Cardiac muscle cell (in vitro differentiated cells and primary cell): ENCODE measurements around the gene COL23A1. TPM values are rescaled to one million over a fixed set of nuclear protein-coding genes. Genes with fewer than 3 reads are reported as not detected.

Experiments
- DNase-seq, 2 donors: peaks; one replicate each; pipeline versions ENCODE4 v3.0.0 to v3.0.0-alpha.2; 2010 to 2017; ENCODE audit warnings: low read depth in 1 of 2, low spot score in 1 of 2
- H3K27ac ChIP-seq: fragments of 200-600 bp; sonication (generic); 2 replicates; pipeline ENCODE4 v1.5.1; 2016
- H3K27me3 ChIP-seq: fragments of 200-600 bp; sonication (generic); 2 replicates; pipeline ENCODE4 v1.6.0; 2016; ENCODE audit warnings: control low read depth
- H3K36me3 ChIP-seq: fragments of 200-600 bp; sonication (generic); 2 replicates; pipeline ENCODE4 v1.5.1; 2016; ENCODE audit warnings: control low read depth
- H3K4me1 ChIP-seq: fragments of 200-600 bp; sonication (generic); 2 replicates; pipeline ENCODE4 v1.8.1; 2017; ENCODE audit warnings: low read depth, mild to moderate bottlenecking, mixed run types
- H3K4me3 ChIP-seq: fragments of 200-600 bp; sonication (generic); 2 replicates; pipeline ENCODE4 v1.5.1; 2016; ENCODE audit warnings: mild to moderate bottlenecking
- H3K9me3 ChIP-seq: fragments of 200-600 bp; sonication (generic); 2 replicates; pipeline ENCODE4 v1.5.1; 2017; ENCODE audit warnings: low read depth, mild to moderate bottlenecking, control low read depth
- polyA plus RNA-seq: library from polyadenylated mRNA; unstranded; fragments of >200 nt; fragmentation: Nextera tagmentation; extraction: Ambion mirVana; gene quantifications from 2 replicates; pipeline ENCODE4 v1.2.1, GENCODE V29; 2016
- total RNA-seq: library from RNA; depleted of rRNA; stranded (reverse); fragments of >200 nt; gene quantifications from 2 replicates; pipeline ENCODE4 v1.2.3, GENCODE V29; 2016
- TF ChIP-seq, protein P1 (sequence below): IDR thresholded peaks from 2 replicates; pipeline ENCODE4 v1.5.1; 2012; ENCODE audit warnings: low read depth, mild to moderate bottlenecking, low read length

COL23A1 gene
- total and polyA plus RNA-seq, 2 experiments from 2014 or later, result 28.9 to 43.0 TPM

DNA sequence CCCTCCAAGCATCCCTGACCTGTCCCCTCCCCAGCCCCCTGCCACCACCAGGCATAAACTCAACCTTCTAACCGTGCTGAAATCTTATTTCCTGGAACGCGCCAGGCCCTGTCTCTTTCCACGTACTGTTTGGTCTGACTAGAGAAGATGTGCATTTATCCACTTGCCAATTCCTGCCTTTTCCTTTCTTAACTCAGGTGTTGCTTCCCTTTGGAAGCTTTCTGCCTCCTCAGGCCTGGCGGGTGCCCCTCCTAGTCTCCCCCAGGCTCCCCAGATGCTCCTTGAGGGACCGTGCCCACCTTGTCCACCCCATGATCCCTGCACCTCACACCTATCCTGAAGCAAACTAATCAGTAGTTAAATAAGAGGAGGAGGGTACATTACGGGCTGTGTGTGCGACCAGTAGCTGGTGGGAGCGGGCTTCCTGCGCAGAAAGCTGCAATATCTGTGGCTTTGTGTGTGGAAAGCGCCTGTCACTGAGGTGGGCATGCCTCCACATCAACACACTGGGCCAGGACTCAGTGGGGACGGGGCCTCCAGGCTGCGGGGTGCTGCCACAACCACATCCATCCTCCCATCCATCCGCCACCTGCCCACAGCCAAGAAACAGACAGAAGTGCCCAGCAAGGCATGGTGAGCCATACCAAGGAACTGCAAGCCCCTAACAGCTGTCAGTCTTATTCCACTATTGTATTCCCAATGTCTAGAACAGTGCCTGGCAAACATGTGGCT is 73.5 kb downstream of the COL23A1 start:
- no peak for DNase-seq
- Histone ChIP-seq H3K4me1 (no peaks in the 10 kb centered on the region), H3K9me3 (no peaks in the 10 kb centered on the region), H3K4me3 (no peak overlapping the region), H3K36me3 (no peaks in the 10 kb centered on the region), H3K27me3 (no peaks in the 10 kb centered on the region), H3K27ac (no peak overlapping the region)
- TF ChIP-seq, protein P1, sequence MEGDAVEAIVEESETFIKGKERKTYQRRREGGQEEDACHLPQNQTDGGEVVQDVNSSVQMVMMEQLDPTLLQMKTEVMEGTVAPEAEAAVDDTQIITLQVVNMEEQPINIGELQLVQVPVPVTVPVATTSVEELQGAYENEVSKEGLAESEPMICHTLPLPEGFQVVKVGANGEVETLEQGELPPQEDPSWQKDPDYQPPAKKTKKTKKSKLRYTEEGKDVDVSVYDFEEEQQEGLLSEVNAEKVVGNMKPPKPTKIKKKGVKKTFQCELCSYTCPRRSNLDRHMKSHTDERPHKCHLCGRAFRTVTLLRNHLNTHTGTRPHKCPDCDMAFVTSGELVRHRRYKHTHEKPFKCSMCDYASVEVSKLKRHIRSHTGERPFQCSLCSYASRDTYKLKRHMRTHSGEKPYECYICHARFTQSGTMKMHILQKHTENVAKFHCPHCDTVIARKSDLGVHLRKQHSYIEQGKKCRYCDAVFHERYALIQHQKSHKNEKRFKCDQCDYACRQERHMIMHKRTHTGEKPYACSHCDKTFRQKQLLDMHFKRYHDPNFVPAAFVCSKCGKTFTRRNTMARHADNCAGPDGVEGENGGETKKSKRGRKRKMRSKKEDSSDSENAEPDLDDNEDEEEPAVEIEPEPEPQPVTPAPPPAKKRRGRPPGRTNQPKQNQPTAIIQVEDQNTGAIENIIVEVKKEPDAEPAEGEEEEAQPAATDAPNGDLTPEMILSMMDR, result no peak

DNA sequence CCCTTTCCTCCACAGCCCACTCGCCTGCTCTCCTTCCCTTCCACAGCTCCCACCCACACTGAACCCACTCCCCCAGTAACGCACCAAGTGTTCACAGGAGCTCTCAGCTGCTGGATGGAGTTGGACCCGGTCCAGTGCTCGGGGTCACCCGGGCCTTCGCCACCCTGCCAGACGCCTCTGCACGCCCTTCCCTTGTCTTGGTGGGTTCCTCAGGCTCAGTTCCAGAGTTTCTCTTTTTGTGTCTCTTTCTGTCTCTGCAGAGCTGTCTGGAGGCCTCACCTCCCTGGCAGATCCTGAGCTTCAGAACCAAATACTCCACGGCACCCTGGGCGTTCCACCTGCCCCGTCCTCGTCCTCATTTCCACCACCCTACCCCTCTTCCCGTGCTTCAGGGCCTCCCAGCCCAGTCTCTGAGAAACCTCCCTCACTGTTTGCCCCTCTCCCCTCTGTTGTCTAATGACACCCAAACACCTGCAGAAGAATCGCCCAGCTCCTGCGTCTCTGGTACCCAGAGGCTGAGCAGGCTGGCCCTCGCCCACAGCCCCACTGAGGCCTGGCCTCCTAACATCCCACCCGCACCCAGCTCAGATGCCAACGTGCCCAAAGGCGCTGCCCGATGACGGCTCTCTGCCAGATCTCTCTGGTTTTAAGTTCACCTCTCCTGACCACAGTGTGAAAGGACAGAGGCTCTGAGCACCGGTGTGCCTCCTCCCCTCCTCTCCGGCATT is 74.3 kb downstream of the COL23A1 start:
- Histone ChIP-seq H3K4me3 (no peak overlapping the region), H3K36me3 (no peaks in the 10 kb centered on the region), H3K4me1 (no peaks in the 10 kb centered on the region), H3K9me3 (no peaks in the 10 kb centered on the region), H3K27ac (no peak overlapping the region), H3K27me3 (no peaks in the 10 kb centered on the region)
- TF ChIP-seq, protein P1, result no peak
- DNase-seq, result no peak

DNA sequence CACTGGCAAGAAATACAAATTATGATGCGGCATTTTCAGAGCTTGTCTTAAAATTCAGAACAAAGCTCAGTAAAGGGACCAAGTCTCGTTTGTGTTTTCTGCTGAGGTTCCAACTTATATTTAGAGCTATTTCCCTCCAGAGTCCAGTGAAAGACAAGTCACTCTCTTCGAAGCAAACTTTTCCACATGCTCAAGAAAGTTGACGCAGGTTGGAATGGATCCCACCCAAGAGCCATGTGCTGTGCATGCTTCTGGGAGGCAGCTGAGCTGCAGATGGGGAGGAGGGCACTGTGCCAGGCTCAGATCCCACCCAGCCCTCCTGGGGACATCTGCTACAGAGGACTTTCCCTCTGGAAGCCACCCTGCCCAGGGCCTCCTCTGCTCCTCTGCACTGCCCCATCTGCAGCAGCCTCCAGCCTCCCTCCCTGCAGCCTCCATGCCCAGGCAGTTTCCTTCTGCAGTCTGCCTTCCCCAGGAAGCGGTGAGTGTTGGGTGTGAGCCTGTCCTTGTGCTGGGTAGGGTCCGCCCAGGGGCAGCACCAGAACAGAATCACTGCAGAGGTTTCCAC is 75.3 kb downstream of the COL23A1 start:
- H3K27ac ChIP-seq, result no peak overlapping the region
- no peaks in the 10 kb centered on the region for H3K9me3 ChIP-seq
- TF ChIP-seq, protein P1, result no peak
- H3K4me1 ChIP-seq, result no peaks in the 10 kb centered on the region
- no peaks in the 10 kb centered on the region for H3K36me3 ChIP-seq
- H3K4me3 ChIP-seq, result no peak overlapping the region
- no peak for DNase-seq
- H3K27me3 ChIP-seq, result no peaks in the 10 kb centered on the region

DNA sequence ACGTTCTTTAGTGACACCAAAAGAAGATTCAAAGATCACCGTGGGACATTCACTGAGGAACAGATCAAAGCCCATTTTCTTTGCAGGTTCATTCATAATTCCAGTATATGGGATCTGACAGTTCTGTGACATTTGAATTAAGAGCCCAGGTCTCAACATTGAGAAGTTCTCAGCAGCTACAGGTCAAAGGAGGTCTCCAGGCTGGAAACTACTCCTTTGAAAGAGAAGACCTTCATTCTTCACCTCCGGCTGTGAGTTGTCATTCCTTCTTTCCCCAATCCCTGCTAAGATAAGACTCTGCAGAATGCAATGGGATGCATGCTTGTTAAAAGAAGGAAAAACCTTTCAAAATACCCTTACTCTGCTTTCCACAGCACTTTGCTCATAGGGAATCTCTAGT is 79.0 kb downstream of the COL23A1 start:
- H3K4me3 ChIP-seq, result no peak overlapping the region
- H3K27ac ChIP-seq, result no peak overlapping the region
- DNase-seq, result no peak
- H3K27me3 ChIP-seq, result no peaks in the 10 kb centered on the region
- TF ChIP-seq, protein P1, result no peak
- no peaks in the 10 kb centered on the region for H3K4me1 ChIP-seq
- H3K9me3 ChIP-seq, result no peaks in the 10 kb centered on the region
- no peaks in the 10 kb centered on the region for H3K36me3 ChIP-seq

DNA sequence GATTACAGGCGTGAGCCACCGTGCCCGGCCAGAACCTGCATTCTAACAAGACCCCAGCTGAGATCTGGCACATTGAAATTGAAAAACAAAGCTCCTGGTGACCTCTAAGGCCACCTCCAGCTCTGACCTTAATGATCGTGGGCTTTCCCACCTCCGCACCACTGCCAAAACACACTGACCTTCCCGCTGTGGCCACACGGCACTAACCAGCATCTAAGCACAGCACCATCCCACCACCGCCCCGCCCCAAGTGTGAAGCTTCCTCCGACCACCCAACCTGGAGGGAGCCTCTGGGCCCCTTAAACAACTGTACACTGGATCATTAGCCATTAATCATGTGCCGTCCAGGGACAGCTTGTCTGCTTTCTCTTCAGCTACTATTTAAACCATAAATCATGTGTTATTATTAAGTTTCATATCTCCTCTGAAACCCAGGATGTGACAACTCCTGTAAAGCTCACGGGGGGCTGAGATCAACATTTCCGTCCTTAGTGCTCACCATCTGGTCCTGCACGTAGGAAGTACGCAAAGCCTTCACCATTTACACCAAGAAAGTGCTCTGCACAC is 80.6 kb downstream of the COL23A1 start:
- Histone ChIP-seq H3K36me3 (no peaks in the 10 kb centered on the region), H3K9me3 (no peaks in the 10 kb centered on the region), H3K4me3 (no peak overlapping the region), H3K4me1 (no peaks in the 10 kb centered on the region), H3K27me3 (no peaks in the 10 kb centered on the region), H3K27ac (no peak overlapping the region)
- TF ChIP-seq, protein P1, result no peak
- DNase-seq, result no peak
